Suprapubic skin (tissue), 3 donors: Measurements from ENCODE around the gene THTPA.

Source experiments
- POLR2A ChIP-seq, 2 donors: fragments of 450-650 bp; IDR thresholded peaks; one replicate each; pipeline ENCODE4 v1.6.1; 2017; ENCODE audit warnings: antibody characterized with exemption in 2 of 2, mild to moderate bottlenecking in 2 of 2, moderate library complexity in 2 of 2
- TF ChIP-seq, protein P1 (sequence below), 2 donors: fragments of 200-600 bp in 1 of 2; fragments of 450-650 bp in 1 of 2; sonication (generic) in 1 of 2; IDR thresholded peaks; one replicate each; pipeline ENCODE4 v1.5.1; 2016 to 2019; ENCODE audit warnings: antibody characterized with exemption in 2 of 2, mild to moderate bottlenecking in 1 of 2, moderate library complexity in 1 of 2

GRCh38 chr14:23531391-23531790 lies 24.7 kb upstream of the THTPA start:
- TF ChIP-seq, protein P1, sequence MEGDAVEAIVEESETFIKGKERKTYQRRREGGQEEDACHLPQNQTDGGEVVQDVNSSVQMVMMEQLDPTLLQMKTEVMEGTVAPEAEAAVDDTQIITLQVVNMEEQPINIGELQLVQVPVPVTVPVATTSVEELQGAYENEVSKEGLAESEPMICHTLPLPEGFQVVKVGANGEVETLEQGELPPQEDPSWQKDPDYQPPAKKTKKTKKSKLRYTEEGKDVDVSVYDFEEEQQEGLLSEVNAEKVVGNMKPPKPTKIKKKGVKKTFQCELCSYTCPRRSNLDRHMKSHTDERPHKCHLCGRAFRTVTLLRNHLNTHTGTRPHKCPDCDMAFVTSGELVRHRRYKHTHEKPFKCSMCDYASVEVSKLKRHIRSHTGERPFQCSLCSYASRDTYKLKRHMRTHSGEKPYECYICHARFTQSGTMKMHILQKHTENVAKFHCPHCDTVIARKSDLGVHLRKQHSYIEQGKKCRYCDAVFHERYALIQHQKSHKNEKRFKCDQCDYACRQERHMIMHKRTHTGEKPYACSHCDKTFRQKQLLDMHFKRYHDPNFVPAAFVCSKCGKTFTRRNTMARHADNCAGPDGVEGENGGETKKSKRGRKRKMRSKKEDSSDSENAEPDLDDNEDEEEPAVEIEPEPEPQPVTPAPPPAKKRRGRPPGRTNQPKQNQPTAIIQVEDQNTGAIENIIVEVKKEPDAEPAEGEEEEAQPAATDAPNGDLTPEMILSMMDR (IDR thresholded peaks at IDR 0.05) = no peak
- TF ChIP-seq POLR2A (IDR thresholded peaks at IDR 0.05) = no peak
